ENCODE data around the gene GLYAT.

GLYAT gene

GRCh38 chr11:58676563-58677135 lies 55.1 kb downstream of the GLYAT start:
- no peak for DNase-seq

GRCh38 chr11:58675334-58676155 lies 56.2 kb downstream of the GLYAT start:
- peak; percentile 4 for DNase-seq

- DNase-seq = peak; percentile 0
Measured at GRCh38 chr11:58674609-58675008, 57.1 kb downstream of the GLYAT start.

GRCh38 chr11:58671983-58672633 lies 59.6 kb downstream of the GLYAT start:
- DNase-seq = no peak

- no peak for DNase-seq
Measured at GRCh38 chr11:58659910-58660570, 71.7 kb downstream of the GLYAT start.

- DNase-seq = no peak
Measured at GRCh38 chr11:58659404-58659803, 72.3 kb downstream of the GLYAT start.

Data from NCI-H2029 (cell line).